ENCODE data around the gene BUD31.

GRCh38 chr7:99368750-99369389, 39.9 kb upstream of the BUD31 start:
- TF ChIP-seq MAFK (IDR thresholded peaks at IDR 0.05; ENCODE audit: low read length) (no peak), REST (IDR thresholded peaks at IDR 0.05; ENCODE audit: borderline replicate concordance) (no peak), REST (CRISPR knock-in tag; IDR thresholded peaks at IDR 0.05; ENCODE audit: low read depth) (no peak), KAT7 (CRISPR knock-in tag; IDR thresholded peaks at IDR 0.05; ENCODE audit: borderline replicate concordance) (no peak), ADNP (tag; IDR thresholded peaks at IDR 0.05) (no peak), CREB1 (IDR thresholded peaks at IDR 0.05) (no peak), CREB1 (CRISPR knock-in tag; IDR thresholded peaks at IDR 0.05) (no peak), PCBP2 (IDR thresholded peaks at IDR 0.05; ENCODE audit: low read depth, low read length, poor library complexity, severe bottlenecking) (no peak), KLF6 (CRISPR knock-in tag; IDR thresholded peaks at IDR 0.05; ENCODE audit: borderline replicate concordance) (no peak), POLR2A (conservative IDR thresholded peaks at IDR 0.05) (no peak)
- TF ChIP-seq, protein P1, sequence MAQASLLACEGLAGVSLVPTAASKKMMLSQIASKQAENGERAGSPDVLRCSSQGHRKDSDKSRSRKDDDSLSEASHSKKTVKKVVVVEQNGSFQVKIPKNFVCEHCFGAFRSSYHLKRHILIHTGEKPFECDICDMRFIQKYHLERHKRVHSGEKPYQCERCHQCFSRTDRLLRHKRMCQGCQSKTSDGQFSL (CRISPR knock-in tag; IDR thresholded peaks at IDR 0.05): no peak
- TF ChIP-seq, protein P1 (tag; IDR thresholded peaks at IDR 0.05): no peak
- TF ChIP-seq, protein P2, sequence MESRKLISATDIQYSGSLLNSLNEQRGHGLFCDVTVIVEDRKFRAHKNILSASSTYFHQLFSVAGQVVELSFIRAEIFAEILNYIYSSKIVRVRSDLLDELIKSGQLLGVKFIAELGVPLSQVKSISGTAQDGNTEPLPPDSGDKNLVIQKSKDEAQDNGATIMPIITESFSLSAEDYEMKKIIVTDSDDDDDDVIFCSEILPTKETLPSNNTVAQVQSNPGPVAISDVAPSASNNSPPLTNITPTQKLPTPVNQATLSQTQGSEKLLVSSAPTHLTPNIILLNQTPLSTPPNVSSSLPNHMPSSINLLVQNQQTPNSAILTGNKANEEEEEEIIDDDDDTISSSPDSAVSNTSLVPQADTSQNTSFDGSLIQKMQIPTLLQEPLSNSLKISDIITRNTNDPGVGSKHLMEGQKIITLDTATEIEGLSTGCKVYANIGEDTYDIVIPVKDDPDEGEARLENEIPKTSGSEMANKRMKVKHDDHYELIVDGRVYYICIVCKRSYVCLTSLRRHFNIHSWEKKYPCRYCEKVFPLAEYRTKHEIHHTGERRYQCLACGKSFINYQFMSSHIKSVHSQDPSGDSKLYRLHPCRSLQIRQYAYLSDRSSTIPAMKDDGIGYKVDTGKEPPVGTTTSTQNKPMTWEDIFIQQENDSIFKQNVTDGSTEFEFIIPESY (CRISPR knock-in tag; IDR thresholded peaks at IDR 0.05): no peak
- TF ChIP-seq, protein P3, sequence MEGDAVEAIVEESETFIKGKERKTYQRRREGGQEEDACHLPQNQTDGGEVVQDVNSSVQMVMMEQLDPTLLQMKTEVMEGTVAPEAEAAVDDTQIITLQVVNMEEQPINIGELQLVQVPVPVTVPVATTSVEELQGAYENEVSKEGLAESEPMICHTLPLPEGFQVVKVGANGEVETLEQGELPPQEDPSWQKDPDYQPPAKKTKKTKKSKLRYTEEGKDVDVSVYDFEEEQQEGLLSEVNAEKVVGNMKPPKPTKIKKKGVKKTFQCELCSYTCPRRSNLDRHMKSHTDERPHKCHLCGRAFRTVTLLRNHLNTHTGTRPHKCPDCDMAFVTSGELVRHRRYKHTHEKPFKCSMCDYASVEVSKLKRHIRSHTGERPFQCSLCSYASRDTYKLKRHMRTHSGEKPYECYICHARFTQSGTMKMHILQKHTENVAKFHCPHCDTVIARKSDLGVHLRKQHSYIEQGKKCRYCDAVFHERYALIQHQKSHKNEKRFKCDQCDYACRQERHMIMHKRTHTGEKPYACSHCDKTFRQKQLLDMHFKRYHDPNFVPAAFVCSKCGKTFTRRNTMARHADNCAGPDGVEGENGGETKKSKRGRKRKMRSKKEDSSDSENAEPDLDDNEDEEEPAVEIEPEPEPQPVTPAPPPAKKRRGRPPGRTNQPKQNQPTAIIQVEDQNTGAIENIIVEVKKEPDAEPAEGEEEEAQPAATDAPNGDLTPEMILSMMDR (IDR thresholded peaks at IDR 0.05 in 2 of 3, conservative IDR thresholded peaks at IDR 0.05 in 1 of 3; ENCODE audit: insufficient read depth in 2 of 3, low read depth in 1 of 3, low read length in 3 of 3): no peak
- TF ChIP-seq, protein P4, sequence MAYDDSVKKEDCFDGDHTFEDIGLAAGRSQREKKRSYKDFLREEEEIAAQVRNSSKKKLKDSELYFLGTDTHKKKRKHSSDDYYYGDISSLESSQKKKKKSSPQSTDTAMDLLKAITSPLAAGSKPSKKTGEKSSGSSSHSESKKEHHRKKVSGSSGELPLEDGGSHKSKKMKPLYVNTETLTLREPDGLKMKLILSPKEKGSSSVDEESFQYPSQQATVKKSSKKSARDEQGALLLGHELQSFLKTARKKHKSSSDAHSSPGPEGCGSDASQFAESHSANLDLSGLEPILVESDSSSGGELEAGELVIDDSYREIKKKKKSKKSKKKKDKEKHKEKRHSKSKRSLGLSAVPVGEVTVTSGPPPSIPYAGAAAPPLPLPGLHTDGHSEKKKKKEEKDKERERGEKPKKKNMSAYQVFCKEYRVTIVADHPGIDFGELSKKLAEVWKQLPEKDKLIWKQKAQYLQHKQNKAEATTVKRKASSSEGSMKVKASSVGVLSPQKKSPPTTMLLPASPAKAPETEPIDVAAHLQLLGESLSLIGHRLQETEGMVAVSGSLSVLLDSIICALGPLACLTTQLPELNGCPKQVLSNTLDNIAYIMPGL (CRISPR knock-in tag; IDR thresholded peaks at IDR 0.05): no peak
